Heart left ventricle (tissue), 16 donors: ENCODE data around the gene DMRTB1. TPM values are rescaled to one million over a fixed set of nuclear protein-coding genes. Genes with fewer than 3 reads are reported as not detected.

Source experiments
- ATAC-seq, 4 donors: fragments of 200-7000 bp; cut with Tn5 transposase; one replicate each; pipeline ENCODE4 v1.9.1; 2020 to 2022; ENCODE audit warnings: moderate library complexity in 4 of 4, mild to moderate bottlenecking in 3 of 4, moderate number of reproducible peaks in 1 of 4
- DNase-seq, 5 donors: peaks; one replicate each; pipeline ENCODE4 v3.0.0-alpha.2; 2020
- H3K27ac ChIP-seq, 12 donors: fragments of 200-600 bp; sonication (generic) in 4 of 12; one replicate each; pipeline versions ENCODE4 v1.5.0 to v1.8.0; 2016 to 2022; ENCODE audit warnings: mild to moderate bottlenecking in 2 of 12
- H3K27me3 ChIP-seq, 9 donors: fragments of 200-600 bp; sonication (generic) in 2 of 9; one replicate each; pipeline versions ENCODE4 v1.5.1 to v1.8.0; 2016 to 2022; ENCODE audit warnings: mild to moderate bottlenecking in 3 of 9
- H3K36me3 ChIP-seq, 9 donors: fragments of 200-600 bp; sonication (generic) in 2 of 9; one replicate each; pipeline versions ENCODE4 v1.5.0 to v1.8.0; 2018 to 2022; ENCODE audit warnings: mild to moderate bottlenecking in 2 of 9
- H3K4me1 ChIP-seq, 12 donors: fragments of 200-600 bp; sonication (generic) in 4 of 12; one replicate each; pipeline versions ENCODE4 v1.5.0 to v1.8.0; 2016 to 2022; ENCODE audit warnings: mild to moderate bottlenecking in 3 of 12
- H3K4me3 ChIP-seq, 12 donors: fragments of 200-600 bp; sonication (generic) in 4 of 12; one replicate each; pipeline versions ENCODE4 v1.5.0 to v1.8.0; 2017 to 2022; ENCODE audit warnings: mild to moderate bottlenecking in 9 of 12, moderate library complexity in 4 of 12
- H3K9me3 ChIP-seq, 12 donors: fragments of 200-600 bp; sonication (generic) in 4 of 12; one replicate each; pipeline versions ENCODE4 v1.5.0 to v1.8.0; 2016 to 2022; ENCODE audit warnings: mild to moderate bottlenecking in 1 of 12
- CTCF ChIP-seq, 12 donors: fragments of 200-600 bp; sonication (generic) in 4 of 12; IDR thresholded peaks; one replicate each; pipeline versions ENCODE4 v1.5.0 to v1.8.0; 2018 to 2022; ENCODE audit warnings: antibody characterized with exemption in 12 of 12, mild to moderate bottlenecking in 5 of 12
- POLR2A ChIP-seq, 2 donors: fragments of 450-650 bp; IDR thresholded peaks; one replicate each; pipeline ENCODE4 v1.6.1; 2017; ENCODE audit warnings: antibody characterized with exemption in 2 of 2, mild to moderate bottlenecking in 2 of 2, moderate library complexity in 2 of 2
- whole genome bisulfite sequencing, 4 donors: extraction: QIAGEN DNeasy Blood & Tissue Kit in 2 of 4; methylation state at CpG; one replicate each; pipeline versions ENCODE4 v1.1.5 to v1.1.7; 2013 to 2018; 5-methylcytosine and 5-hydroxymethylcytosine counted together
- intact Hi-C, 10 donors: fragments of 100-400 bp; cut with DNase I; formaldehyde crosslinking; loops; one replicate each; pipeline versions ENCODE4 v1.11.1 to v1.14.2; 2022
- polyA plus RNA-seq, 2 donors: library from polyadenylated mRNA; stranded (reverse); fragments of 200-250 nt; gene quantifications; one replicate each; pipeline ENCODE4 v1.2.3, GENCODE V29; 2013
- total RNA-seq, 9 donors: library from RNA; depleted of rRNA in 2 of 9; stranded (reverse); fragments of >200 nt in 2 of 9; fragmentation: NEBNext Ultra II Directional in 3 of 9; extraction: Animal tissue kit (Norgen Biotek cat#: 25700) in 3 of 9; gene quantifications; one replicate each; pipeline versions ENCODE4 v1.1.0 to v1.2.4, GENCODE V29; 2016 to 2023
- donor health status: ischemic (EF 13 %, LVEDD 7.1; RV severe dilation, severe dysfunction).
- donor health status: healthy with polysubstance abuse.
- donor health status: DM: no; HTN: yes; CAD: no.
- donor health status: DM: no; HTN: no; CAD: no.
- donor health status: ischemic (EF 25% LVEDD 6.9; RV normal size, moderate dysfunction).
- donor health status: ischemic (EF 25% LVEDD 5.7; RV mildly dilated, moderate dysfunction).
- donor health status: healthy.
- donor health status: DM: yes; HTN: yes; CAD: no.
- donor health status: ischemic (EF 35%, LVEDD 5.7; RV mildly dilated, moderate dysfunction).
- donor health status: nonischemic (EF 11% LVEDD 7.7; RV severe dilation, severe dysfunction).
- donor health status: DM: yes; HTN: yes; CAD: no.
- donor health status: PGD.
- donor health status: ischemic (EF 29% LVEDD 5.4; RV normal size, mild dysfunction).
- donor health status: nonischemic (EF 23%, LVEDD 6.1; RV moderate dilation, normal function).

DMRTB1 gene
- total and polyA plus RNA-seq, 11 donors, result not detected

- H3K4me3 ChIP-seq, result no peak overlapping the region
- 42 to 63% (median 52%) methylated on average over 13 to 21 of the region's 21 CpGs for WGBS, 4 donors
- DNase-seq (no peak), ATAC-seq (no peak)
- H3K4me1 ChIP-seq, result no peaks in the 10 kb centered on the region
- no peak overlapping the region for H3K27ac ChIP-seq
- intact Hi-C loops, result no loop called here
- peaks cover 0 to 34% (median 7%) of the 10 kb centered on the region in 9 donors for H3K27me3 ChIP-seq
- no peaks in the 10 kb centered on the region for H3K36me3 ChIP-seq
- no peaks in the 10 kb centered on the region for H3K9me3 ChIP-seq
- TF ChIP-seq CTCF (IDR thresholded peaks at IDR 0.05) (no peak), POLR2A (IDR thresholded peaks at IDR 0.05) (no peak)
These were observed 42.1 kb downstream of the DMRTB1 start for GRCh38 chr1:53501065-53502005.

DNA sequence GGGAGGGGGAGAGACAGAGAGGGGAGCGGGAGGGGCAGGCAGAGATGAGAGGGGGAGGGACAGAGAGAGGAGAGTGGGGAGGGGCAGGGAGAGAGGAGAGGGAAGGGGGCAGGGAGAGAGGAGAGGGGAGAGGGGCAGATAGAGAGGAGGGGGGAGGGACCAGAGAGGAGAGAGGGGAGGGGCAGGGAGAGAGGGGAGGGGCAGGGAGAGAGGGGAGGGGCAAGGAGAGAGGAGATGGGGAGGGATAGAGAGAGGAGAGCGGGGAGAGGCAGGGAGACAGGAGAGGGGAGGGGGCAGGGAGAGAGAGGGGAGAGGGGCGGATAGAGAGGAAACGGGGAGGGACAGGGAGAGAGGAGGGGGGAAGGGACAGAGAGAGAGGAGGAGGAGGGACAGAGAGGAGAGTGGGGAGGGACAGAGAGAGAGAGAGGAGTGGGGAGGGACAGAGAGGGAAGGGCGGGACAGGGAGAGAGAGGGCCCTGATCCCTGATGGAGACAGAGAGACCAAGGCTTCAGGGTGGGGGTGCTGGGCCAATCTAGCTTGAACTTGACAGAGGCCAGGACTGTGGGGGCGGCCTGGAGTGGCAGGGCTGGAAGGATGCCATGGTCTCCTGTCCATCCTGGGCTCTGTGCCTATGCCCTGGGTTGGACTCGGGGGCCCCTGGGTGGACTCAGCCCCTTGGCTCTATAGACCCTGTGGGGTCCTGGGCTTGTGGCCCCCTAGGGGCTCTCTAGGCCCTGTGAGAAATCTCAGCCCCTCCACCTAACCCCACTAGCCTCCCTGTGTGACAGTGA is 43.6 kb downstream of the DMRTB1 start:
- intact Hi-C loops, result no loop called here
- Histone ChIP-seq H3K4me1 (no peaks in the 10 kb centered on the region), H3K9me3 (no peaks in the 10 kb centered on the region), H3K27ac (no peak overlapping the region), H3K4me3 (no peak overlapping the region), H3K27me3 (peaks cover 0 to 34% (median 7%) of the 10 kb centered on the region in 9 donors), H3K36me3 (no peaks in the 10 kb centered on the region)
- DNase-seq (peak in 1 of 5 donors; percentile 5), ATAC-seq (no peak)
- TF ChIP-seq POLR2A (IDR thresholded peaks at IDR 0.05) (no peak), CTCF (IDR thresholded peaks at IDR 0.05) (no peak)
- 63 to 71% (median 66%) methylated on average over 6 to 7 of the region's 7 CpGs for WGBS, 4 donors

DNA sequence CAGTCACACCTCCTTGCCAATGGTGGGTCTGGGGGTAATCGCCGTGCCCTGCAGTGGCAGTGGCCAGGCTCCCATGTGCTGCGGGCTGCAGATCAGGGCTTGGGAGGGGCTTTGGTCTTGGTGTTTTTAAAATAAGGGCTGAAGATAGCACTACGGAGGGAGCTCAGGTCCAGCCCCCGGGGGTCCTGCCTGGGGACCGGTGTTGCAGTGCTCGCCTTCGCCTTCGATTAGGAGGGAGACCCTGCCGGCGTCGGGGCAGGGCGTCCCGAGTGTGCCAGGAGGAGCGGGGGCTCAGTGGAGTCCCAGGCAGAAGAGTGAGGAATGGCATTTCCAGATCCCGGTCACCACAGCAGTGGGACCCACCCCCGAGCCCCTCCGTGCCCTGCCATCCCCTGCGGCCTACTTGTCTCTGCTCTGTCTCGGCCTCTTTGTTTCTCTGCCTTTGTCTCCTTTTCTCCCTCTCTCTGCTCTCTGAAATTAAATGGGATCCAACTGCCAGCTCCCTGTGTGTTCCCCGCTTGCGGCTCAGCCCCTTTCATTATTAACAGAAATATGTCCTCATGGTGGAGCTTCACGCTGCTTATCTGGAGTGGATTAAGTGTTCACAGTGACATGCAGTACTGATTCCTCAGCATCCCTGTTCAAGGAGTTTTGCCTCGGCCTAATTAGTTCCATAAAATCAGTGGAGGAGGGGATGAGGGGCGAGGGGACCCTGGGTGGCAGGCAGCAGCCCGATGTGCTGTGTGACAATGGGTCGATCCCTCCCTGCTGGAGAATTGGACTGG is 44.4 kb downstream of the DMRTB1 start:
- intact Hi-C loops, result no loop called here
- H3K36me3 ChIP-seq, result no peaks in the 10 kb centered on the region
- H3K4me3 ChIP-seq, result no peak overlapping the region
- no peak overlapping the region for H3K27ac ChIP-seq
- ATAC-seq (no peak), DNase-seq (peak in 1 of 5 donors; percentile 16)
- H3K9me3 ChIP-seq, result no peaks in the 10 kb centered on the region
- H3K27me3 ChIP-seq, result peaks cover 0 to 30% (median 7%) of the 10 kb centered on the region in 9 donors
- TF ChIP-seq CTCF (IDR thresholded peaks at IDR 0.05) (no peak), POLR2A (IDR thresholded peaks at IDR 0.05) (no peak)
- no peaks in the 10 kb centered on the region for H3K4me1 ChIP-seq
- WGBS, 4 donors, result 52 to 64% (median 64%) methylated on average over 23 to 27 of the region's 27 CpGs
